Neuronal stem cell (in vitro differentiated cells): ENCODE results near the gene UBE2F.
A peak's percentile ranks its signal among the peaks of the same experiment; 100 is the strongest.

Source experiments
- DNase-seq: peaks from one replicate; pipeline ENCODE4 v3.0.0-alpha.2; 2013; ENCODE audit warnings: low spot score
- H2AFZ ChIP-seq: one replicate; pipeline ENCODE4 v1.6.1; 2013; ENCODE audit warnings: mild to moderate bottlenecking, low read length, inconsistent platforms
- H2AK5ac ChIP-seq: 2 replicates; pipeline ENCODE4 v1.6.1; 2013; ENCODE audit warnings: low read depth, mild to moderate bottlenecking, inconsistent platforms, low read length, moderate library complexity, mixed read lengths
- H2BK120ac ChIP-seq: 2 replicates; pipeline ENCODE4 v1.6.1; 2013; ENCODE audit warnings: low read depth, mild to moderate bottlenecking, inconsistent platforms, low read length, moderate library complexity, mixed read lengths
- H2BK12ac ChIP-seq: one replicate; pipeline ENCODE4 v1.6.1; 2013; ENCODE audit warnings: low read length, inconsistent platforms
- H2BK15ac ChIP-seq: 2 replicates; pipeline ENCODE4 v1.6.1; 2013; ENCODE audit warnings: mild to moderate bottlenecking, low read length, inconsistent platforms, mixed read lengths
- H2BK5ac ChIP-seq: one replicate; pipeline ENCODE4 v1.6.1; 2013; ENCODE audit warnings: inconsistent platforms, mild to moderate bottlenecking, low read length, moderate library complexity
- H3K14ac ChIP-seq: one replicate; pipeline ENCODE4 v1.6.1; 2013; ENCODE audit warnings: low read length, inconsistent platforms
- H3K18ac ChIP-seq: 2 replicates; pipeline ENCODE4 v1.6.1; 2013; ENCODE audit warnings: low read length, inconsistent platforms
- H3K23ac ChIP-seq: 2 replicates; pipeline ENCODE4 v1.6.1; 2013; ENCODE audit warnings: low read depth, mild to moderate bottlenecking, mixed read lengths, low read length, inconsistent platforms; ENCODE audit not compliant: poor library complexity
- H3K27ac ChIP-seq: replicated peaks from 3 replicates; pipeline ENCODE4 v1.5.1; 2013; ENCODE audit warnings: low read length, inconsistent platforms
- H3K27me3 ChIP-seq, 3 experiments: 2 replicates each; pipeline ENCODE4 v1.6.1; 2013; ENCODE audit warnings: low read length in 3 of 3, mild to moderate bottlenecking in 2 of 3, inconsistent platforms in 1 of 3, low read depth in 1 of 3, mixed read lengths in 1 of 3, moderate library complexity in 1 of 3; ENCODE audit not compliant: control insufficient read depth in 3 of 3, insufficient read depth in 3 of 3
- H3K36me3 ChIP-seq, 2 donors: replicated peaks in 1 of 2; 2 replicates each; pipeline ENCODE4 v1.6.1; 2013; ENCODE audit warnings: low read length in 2 of 2; ENCODE audit not compliant: control insufficient read depth in 2 of 2, insufficient read depth in 2 of 2
- H3K4ac ChIP-seq: 2 replicates; pipeline ENCODE4 v1.6.1; 2013; ENCODE audit warnings: inconsistent platforms, mild to moderate bottlenecking, low read length, moderate library complexity
- H3K4me1 ChIP-seq, 2 donors: 1 replicate in 1 of 2; 2 replicates in 1 of 2; pipeline ENCODE4 v1.6.1; 2013; ENCODE audit warnings: low read length in 2 of 2, low read depth in 1 of 2; ENCODE audit not compliant: control insufficient read depth in 2 of 2, insufficient read depth in 1 of 2
- H3K4me2 ChIP-seq: one replicate; pipeline ENCODE4 v1.6.1; 2013; ENCODE audit warnings: mild to moderate bottlenecking, low read length, inconsistent platforms; ENCODE audit not compliant: insufficient read depth, poor library complexity, severe bottlenecking
- H3K4me3 ChIP-seq, 2 donors: 2 replicates each; pipeline ENCODE4 v1.5.1; 2013; ENCODE audit warnings: low read length in 2 of 2, mild to moderate bottlenecking in 2 of 2, inconsistent platforms in 1 of 2, moderate library complexity in 1 of 2
- H3K79me1 ChIP-seq: one replicate; pipeline ENCODE4 v1.6.1; 2013; ENCODE audit warnings: low read depth, mild to moderate bottlenecking, inconsistent platforms, low read length, moderate library complexity
- H3K9ac ChIP-seq: one replicate; pipeline ENCODE4 v1.6.1; 2013; ENCODE audit warnings: mild to moderate bottlenecking, low read depth, low read length, inconsistent platforms; ENCODE audit not compliant: poor library complexity
- H3K9me3 ChIP-seq, 2 donors: replicated peaks in 1 of 2; 2 replicates each; pipeline versions ENCODE3 to v1.6.1; 2013; ENCODE audit warnings: low read length in 2 of 2, mild to moderate bottlenecking in 2 of 2, inconsistent platforms in 1 of 2, low read depth in 1 of 2, mixed read lengths in 1 of 2, moderate library complexity in 1 of 2; ENCODE audit not compliant: control insufficient read depth in 2 of 2, insufficient read depth in 1 of 2
- H4K8ac ChIP-seq: one replicate; pipeline ENCODE4 v1.6.1; 2013; ENCODE audit warnings: low read depth, mild to moderate bottlenecking, inconsistent platforms, low read length, moderate library complexity
- H4K91ac ChIP-seq: one replicate; pipeline ENCODE4 v1.6.1; 2013; ENCODE audit warnings: low read length, low read depth, mild to moderate bottlenecking, inconsistent platforms; ENCODE audit not compliant: poor library complexity
- WGBS, 2 donors: extraction: QIAGEN DNeasy Blood & Tissue Kit; methylation state at CpG; one replicate each; pipeline ENCODE4 v1.1.7; 2013; ENCODE audit warnings: missing lambda C conversion rate in 2 of 2, mixed read lengths in 1 of 2; ENCODE audit not compliant: insufficient read length in 2 of 2, insufficient replicate concordance in 1 of 2; ENCODE audit errors: extremely low coverage in 2 of 2; 5-methylcytosine and 5-hydroxymethylcytosine counted together

The UBE2F gene

GRCh38 chr2:238061315-238062202 lies 94.7 kb downstream of the UBE2F start:
- Histone ChIP-seq H4K8ac (no peak overlapping the region), H3K27ac (peak overlapping the region; percentile 64), H3K79me1 (peaks cover 5% of the 10 kb centered on the region), H3K4ac (no peak overlapping the region), H2BK12ac (no peak overlapping the region), H2AK5ac (peak overlapping the region; percentile 40), H3K14ac (peak overlapping the region; percentile 59), H2BK120ac (no peak overlapping the region), H3K23ac (peak overlapping the region; percentile 50), H3K27me3 (no peaks in the 10 kb centered on the region), H2BK5ac (peak overlapping the region; percentile 85), H3K4me1 (peaks cover 5 to 8% of the 10 kb centered on the region in 2 donors), H3K9me3 (peaks cover 0 to 3% of the 10 kb centered on the region in 2 donors), H3K4me3 (peak overlapping the region; percentile 85 to 99), H3K36me3 (peaks cover 10 to 26% of the 10 kb centered on the region in 2 donors), H2BK15ac (peak overlapping the region; percentile 69), H4K91ac (no peak overlapping the region), H2AFZ (peak overlapping the region; percentile 94), H3K18ac (peak overlapping the region; percentile 95), H3K9ac (peak overlapping the region; percentile 95), H3K4me2 (peak overlapping the region; percentile 82)
- DNase-seq: peak; percentile 27
- no CpG with 5 or more reads among the region's 29 CpGs for WGBS, 2 donors

DNA sequence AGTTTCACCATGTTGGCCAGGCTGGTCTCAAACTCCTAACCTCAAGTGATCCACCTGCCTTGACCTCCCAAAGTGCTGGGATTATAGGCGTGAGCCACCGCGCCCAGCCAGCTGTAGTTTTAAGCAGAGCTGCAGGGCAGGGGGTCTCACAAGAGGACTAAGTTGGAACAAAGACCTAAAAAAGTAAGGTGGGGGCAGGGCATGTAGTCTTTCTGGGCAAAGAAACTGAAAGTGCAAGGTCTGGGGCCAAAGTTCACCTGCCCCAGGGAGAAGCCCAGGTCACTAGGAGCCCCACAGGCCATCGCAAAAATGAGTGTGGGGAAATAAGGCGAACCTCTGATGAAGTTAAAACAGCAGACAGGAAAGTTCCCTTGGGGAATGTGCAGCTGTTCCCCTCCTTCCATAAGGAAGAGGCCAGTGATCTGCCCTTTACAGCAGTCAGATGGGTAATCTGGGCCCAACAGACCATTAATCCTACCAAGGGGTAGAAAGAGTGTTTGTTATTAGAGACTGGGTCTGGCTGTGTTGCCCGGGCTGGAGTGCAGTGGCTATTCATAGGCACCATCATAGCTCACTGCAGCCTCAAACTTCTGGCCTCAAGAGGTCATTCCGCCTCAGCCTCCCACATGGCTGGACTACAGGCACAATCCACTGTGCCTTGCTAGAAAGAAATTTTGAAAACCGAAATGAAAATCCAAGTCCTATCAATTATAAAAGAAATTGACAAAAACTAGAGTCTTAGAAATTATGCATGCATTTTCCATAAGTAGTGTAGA lies 96.8 kb downstream of the UBE2F start:
- no peak overlapping the region for H3K4me2 ChIP-seq
- H2BK12ac ChIP-seq: no peak overlapping the region
- no peak overlapping the region for H3K14ac ChIP-seq
- no peak overlapping the region for H3K23ac ChIP-seq
- peaks cover 0 to 3% of the 10 kb centered on the region in 2 donors for H3K9me3 ChIP-seq
- H2AK5ac ChIP-seq: no peak overlapping the region
- H3K79me1 ChIP-seq: peaks cover 8% of the 10 kb centered on the region
- no peaks in the 10 kb centered on the region for H3K27me3 ChIP-seq
- H3K36me3 ChIP-seq: peaks cover 13 to 46% of the 10 kb centered on the region in 2 donors
- no peak overlapping the region for H3K4me3 ChIP-seq
- H4K91ac ChIP-seq: no peak overlapping the region
- peaks cover 5 to 8% of the 10 kb centered on the region in 2 donors for H3K4me1 ChIP-seq
- H2BK120ac ChIP-seq: no peak overlapping the region
- no peak overlapping the region for H3K4ac ChIP-seq
- H3K9ac ChIP-seq: no peak overlapping the region
- no peak overlapping the region for H2BK5ac ChIP-seq
- no peak overlapping the region for H3K27ac ChIP-seq
- no peak overlapping the region for H4K8ac ChIP-seq
- no CpG with 5 or more reads among the region's 8 CpGs for WGBS, 2 donors
- H2BK15ac ChIP-seq: no peak overlapping the region
- no peak overlapping the region for H2AFZ ChIP-seq
- no peak for DNase-seq
- no peak overlapping the region for H3K18ac ChIP-seq

DNA sequence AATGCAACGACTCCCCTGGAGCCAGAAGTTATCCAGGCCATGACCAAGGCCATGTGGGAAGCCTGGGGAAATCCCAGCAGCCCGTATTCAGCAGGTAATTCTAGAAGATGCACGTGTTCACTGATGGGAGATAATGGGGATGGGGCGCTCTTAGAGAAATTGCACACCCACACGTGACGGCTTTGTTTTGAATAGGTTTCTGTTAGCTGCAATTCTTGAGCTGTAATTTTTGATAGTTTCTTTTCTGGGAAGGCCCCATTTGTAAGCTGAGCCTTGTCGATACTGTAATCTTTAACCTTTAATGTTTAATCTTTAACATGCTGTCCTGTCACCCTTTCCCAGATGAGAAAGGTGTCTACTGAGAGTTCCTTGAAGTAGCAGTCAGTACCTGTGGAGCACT lies 97.6 kb downstream of the UBE2F start:
- Histone ChIP-seq H2BK5ac (no peak overlapping the region), H3K4me1 (peaks cover 5 to 8% of the 10 kb centered on the region in 2 donors), H2BK15ac (no peak overlapping the region), H3K9ac (no peak overlapping the region), H3K79me1 (peaks cover 8% of the 10 kb centered on the region), H3K18ac (no peak overlapping the region), H4K91ac (no peak overlapping the region), H3K27me3 (no peaks in the 10 kb centered on the region), H3K4me3 (no peak overlapping the region), H3K23ac (no peak overlapping the region), H2BK120ac (no peak overlapping the region), H3K4ac (no peak overlapping the region), H2BK12ac (no peak overlapping the region), H3K27ac (no peak overlapping the region), H4K8ac (no peak overlapping the region), H2AFZ (no peak overlapping the region), H3K9me3 (peaks cover 0 to 3% of the 10 kb centered on the region in 2 donors), H3K4me2 (no peak overlapping the region), H3K36me3 (peaks cover 16 to 54% of the 10 kb centered on the region in 2 donors), H2AK5ac (no peak overlapping the region), H3K14ac (no peak overlapping the region)
- WGBS, 2 donors: no CpG with 5 or more reads among the region's 7 CpGs
- DNase-seq: no peak
